Activated naive CD8-positive, alpha-beta T cell (primary cell): Measurements from ENCODE around the gene ZNF335.

Source experiments
- H3K27ac Mint-ChIP-seq: one replicate; pipeline ENCODE4 v1.8.0; 2021; ENCODE audit warnings: mixed read lengths
- H3K27me3 Mint-ChIP-seq: one replicate; pipeline ENCODE4 v1.8.0; 2021; ENCODE audit warnings: mixed read lengths
- H3K36me3 Mint-ChIP-seq: one replicate; pipeline ENCODE4 v1.8.0; 2021; ENCODE audit warnings: mixed read lengths
- H3K4me1 Mint-ChIP-seq: one replicate; pipeline ENCODE4 v1.8.0; 2021; ENCODE audit warnings: low read depth, mixed read lengths
- H3K4me3 Mint-ChIP-seq: one replicate; pipeline ENCODE4 v1.8.0; 2021; ENCODE audit warnings: mild to moderate bottlenecking, mixed read lengths
- H3K9me3 Mint-ChIP-seq: one replicate; pipeline ENCODE4 v1.8.0; 2021; ENCODE audit warnings: low read depth, mixed read lengths

The ZNF335 gene, protein sequence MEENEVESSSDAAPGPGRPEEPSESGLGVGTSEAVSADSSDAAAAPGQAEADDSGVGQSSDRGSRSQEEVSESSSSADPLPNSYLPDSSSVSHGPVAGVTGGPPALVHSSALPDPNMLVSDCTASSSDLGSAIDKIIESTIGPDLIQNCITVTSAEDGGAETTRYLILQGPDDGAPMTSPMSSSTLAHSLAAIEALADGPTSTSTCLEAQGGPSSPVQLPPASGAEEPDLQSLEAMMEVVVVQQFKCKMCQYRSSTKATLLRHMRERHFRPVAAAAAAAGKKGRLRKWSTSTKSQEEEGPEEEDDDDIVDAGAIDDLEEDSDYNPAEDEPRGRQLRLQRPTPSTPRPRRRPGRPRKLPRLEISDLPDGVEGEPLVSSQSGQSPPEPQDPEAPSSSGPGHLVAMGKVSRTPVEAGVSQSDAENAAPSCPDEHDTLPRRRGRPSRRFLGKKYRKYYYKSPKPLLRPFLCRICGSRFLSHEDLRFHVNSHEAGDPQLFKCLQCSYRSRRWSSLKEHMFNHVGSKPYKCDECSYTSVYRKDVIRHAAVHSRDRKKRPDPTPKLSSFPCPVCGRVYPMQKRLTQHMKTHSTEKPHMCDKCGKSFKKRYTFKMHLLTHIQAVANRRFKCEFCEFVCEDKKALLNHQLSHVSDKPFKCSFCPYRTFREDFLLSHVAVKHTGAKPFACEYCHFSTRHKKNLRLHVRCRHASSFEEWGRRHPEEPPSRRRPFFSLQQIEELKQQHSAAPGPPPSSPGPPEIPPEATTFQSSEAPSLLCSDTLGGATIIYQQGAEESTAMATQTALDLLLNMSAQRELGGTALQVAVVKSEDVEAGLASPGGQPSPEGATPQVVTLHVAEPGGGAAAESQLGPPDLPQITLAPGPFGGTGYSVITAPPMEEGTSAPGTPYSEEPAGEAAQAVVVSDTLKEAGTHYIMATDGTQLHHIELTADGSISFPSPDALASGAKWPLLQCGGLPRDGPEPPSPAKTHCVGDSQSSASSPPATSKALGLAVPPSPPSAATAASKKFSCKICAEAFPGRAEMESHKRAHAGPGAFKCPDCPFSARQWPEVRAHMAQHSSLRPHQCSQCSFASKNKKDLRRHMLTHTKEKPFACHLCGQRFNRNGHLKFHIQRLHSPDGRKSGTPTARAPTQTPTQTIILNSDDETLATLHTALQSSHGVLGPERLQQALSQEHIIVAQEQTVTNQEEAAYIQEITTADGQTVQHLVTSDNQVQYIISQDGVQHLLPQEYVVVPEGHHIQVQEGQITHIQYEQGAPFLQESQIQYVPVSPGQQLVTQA (N-terminal part only)

GRCh38 chr20:45971675-45972499 lies at the start of gene ZNF335:
ZNF335 (minus strand) TSS chr20:45972203; CDS start chr20:45971410, 793 bp downstream.
- peak within 1 kb of the TSS; percentile 99 for H3K4me3 Mint-ChIP-seq

DNA sequence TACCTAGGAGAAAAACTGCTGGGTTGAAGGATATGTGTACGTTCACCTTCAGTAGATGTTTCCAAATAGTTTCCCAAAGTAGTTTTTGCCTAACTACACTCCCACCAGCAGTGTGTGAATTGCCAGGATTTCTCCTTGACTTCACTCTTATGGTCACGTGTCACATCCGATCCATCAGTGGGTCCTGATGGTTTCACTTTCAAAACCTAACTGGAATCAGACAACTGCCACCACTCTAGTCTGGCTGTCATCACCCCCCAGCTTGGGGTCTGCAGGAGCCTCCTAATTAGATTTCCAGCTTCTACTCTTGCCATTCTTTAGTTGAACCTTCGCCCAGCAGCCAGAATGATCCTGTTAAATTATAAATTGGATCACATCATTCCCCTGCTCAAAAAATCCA lies 48.6 kb upstream of the ZNF335 start:
- H3K27me3 Mint-ChIP-seq = peaks cover 50% of the 10 kb centered on the region
- H3K4me1 Mint-ChIP-seq = peaks cover 17% of the 10 kb centered on the region
- no peak overlapping the region for H3K27ac Mint-ChIP-seq
- H3K36me3 Mint-ChIP-seq = no peaks in the 10 kb centered on the region
- H3K9me3 Mint-ChIP-seq = no peaks in the 10 kb centered on the region
- peak overlapping the region; percentile 69 for H3K4me3 Mint-ChIP-seq

More at GRCh38 chr20:45971675-45972499, at the start of gene ZNF335:
- H3K36me3 Mint-ChIP-seq = peaks cover 3% of the 10 kb centered on the region
- no peaks in the 10 kb centered on the region for H3K27me3 Mint-ChIP-seq
- H3K9me3 Mint-ChIP-seq = no peaks in the 10 kb centered on the region
- H3K27ac Mint-ChIP-seq = peak within 1 kb of the TSS; percentile 99
- H3K4me1 Mint-ChIP-seq = peaks cover 17% of the 10 kb centered on the region

DNA sequence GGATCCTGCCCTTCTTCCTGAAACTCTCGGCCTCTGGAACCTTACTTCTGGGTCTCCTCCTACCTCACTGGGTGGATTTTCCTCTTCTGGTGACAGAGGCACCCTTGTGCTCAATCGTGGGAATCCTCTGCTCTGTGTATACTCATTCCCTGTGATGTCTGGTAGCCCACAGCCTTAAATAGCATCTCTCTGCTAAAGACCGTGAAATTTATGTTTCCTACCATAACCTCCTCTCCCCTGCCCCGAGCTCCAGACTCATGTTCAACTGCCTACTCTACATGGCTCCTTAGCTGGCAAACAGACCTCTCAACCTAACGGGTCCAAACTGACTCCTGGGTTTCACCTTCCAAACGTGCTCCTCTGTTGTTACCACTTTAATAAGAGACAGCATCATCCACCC lies 46.6 kb upstream of the ZNF335 start:
- H3K9me3 Mint-ChIP-seq = no peaks in the 10 kb centered on the region
- H3K27me3 Mint-ChIP-seq = peaks cover 37% of the 10 kb centered on the region
- peaks cover 27% of the 10 kb centered on the region for H3K4me1 Mint-ChIP-seq
- H3K36me3 Mint-ChIP-seq = no peaks in the 10 kb centered on the region
- H3K4me3 Mint-ChIP-seq = no peak overlapping the region
- no peak overlapping the region for H3K27ac Mint-ChIP-seq

DNA sequence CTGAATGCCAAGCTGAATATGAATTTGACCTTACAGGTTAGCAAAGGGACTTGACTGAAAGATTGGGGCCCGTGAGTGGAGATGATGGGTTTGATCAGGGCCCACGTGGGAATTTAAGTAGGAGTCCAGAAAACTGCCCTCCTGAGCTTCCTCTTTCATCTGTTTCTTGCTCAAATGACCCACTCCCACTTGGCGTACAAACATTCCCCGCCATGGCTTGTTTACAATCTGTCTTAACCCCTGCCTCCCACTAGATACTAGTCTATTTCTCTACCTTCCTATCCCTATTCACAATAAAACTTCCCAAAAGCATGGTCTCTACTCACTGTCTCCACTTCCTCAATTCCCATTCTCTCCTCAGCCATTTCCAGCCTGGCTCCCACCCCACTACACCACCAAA lies 46.1 kb upstream of the ZNF335 start:
- Mint-ChIP-seq H3K9me3 (no peaks in the 10 kb centered on the region), H3K27me3 (peaks cover 33% of the 10 kb centered on the region), H3K4me1 (peaks cover 23% of the 10 kb centered on the region), H3K36me3 (no peaks in the 10 kb centered on the region), H3K4me3 (no peak overlapping the region), H3K27ac (no peak overlapping the region)

DNA sequence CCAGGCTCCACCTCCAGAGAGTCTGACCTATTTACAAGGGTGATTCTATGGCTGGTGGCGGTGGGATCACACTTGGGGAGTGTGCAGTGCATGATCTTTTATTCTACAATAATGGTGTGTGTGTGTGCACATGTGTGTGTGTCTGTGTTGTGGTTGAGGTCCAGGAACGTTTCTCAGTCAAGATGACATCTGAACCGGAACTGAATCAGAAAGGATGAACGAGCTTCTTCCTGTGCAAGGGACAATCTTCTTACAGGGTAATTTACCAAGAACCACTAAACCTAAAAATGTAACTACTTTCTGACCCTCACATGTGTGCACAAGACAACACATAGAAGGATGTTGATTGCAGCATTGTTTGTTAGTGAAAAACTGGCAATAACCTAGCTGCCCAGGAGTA lies 45.3 kb upstream of the ZNF335 start:
- H3K4me1 Mint-ChIP-seq = peaks cover 25% of the 10 kb centered on the region
- no peak overlapping the region for H3K27ac Mint-ChIP-seq
- no peaks in the 10 kb centered on the region for H3K36me3 Mint-ChIP-seq
- H3K27me3 Mint-ChIP-seq = peaks cover 39% of the 10 kb centered on the region
- H3K4me3 Mint-ChIP-seq = no peak overlapping the region
- H3K9me3 Mint-ChIP-seq = no peaks in the 10 kb centered on the region

- Mint-ChIP-seq H3K36me3 (peaks cover 2% of the 10 kb centered on the region), H3K4me3 (peak overlapping the region; percentile 63), H3K27me3 (peaks cover 42% of the 10 kb centered on the region), H3K9me3 (no peaks in the 10 kb centered on the region), H3K4me1 (peaks cover 33% of the 10 kb centered on the region), H3K27ac (no peak overlapping the region)
Measured at GRCh38 chr20:46014517-46015396, 42.8 kb upstream of the ZNF335 start.

DNA sequence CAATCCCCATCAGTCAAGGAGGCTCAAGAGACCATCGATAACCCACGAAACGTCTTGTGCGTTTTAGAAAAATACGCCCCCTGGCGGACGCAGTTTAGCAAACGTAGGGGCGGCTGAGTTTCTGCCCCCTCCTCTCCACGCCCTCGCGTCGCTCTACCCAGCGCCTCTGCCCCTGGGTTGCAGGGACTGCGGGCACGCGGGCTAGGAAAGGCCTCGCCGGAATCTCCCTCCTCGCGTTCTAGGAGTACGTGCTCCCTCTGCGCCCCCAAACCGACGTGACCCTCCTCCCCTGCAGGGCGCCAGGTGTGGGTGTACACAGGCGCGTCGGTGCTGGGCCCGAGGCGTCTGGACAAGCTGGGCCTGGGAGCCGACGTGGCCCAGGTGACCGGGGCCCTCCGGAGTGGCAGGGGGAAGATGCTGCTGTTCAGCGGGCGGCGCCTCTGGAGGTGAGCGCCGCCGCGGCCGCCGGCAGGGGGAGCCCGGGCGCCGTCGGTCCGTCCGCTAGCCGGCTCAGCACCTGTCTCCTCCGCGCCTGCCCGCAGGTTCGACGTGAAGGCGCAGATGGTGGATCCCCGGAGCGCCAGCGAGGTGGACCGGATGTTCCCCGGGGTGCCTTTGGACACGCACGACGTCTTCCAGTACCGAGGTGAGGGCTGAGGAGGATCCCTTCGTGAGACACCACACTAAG lies 42.0 kb upstream of the ZNF335 start:
- Mint-ChIP-seq H3K4me1 (peaks cover 40% of the 10 kb centered on the region), H3K36me3 (peaks cover 2% of the 10 kb centered on the region), H3K4me3 (peak overlapping the region; percentile 63), H3K27ac (no peak overlapping the region), H3K9me3 (no peaks in the 10 kb centered on the region), H3K27me3 (peaks cover 46% of the 10 kb centered on the region)

- Mint-ChIP-seq H3K27me3 (peaks cover 43% of the 10 kb centered on the region), H3K36me3 (peaks cover 2% of the 10 kb centered on the region), H3K27ac (no peak overlapping the region), H3K4me3 (no peak overlapping the region), H3K4me1 (peaks cover 46% of the 10 kb centered on the region), H3K9me3 (no peaks in the 10 kb centered on the region)
Measured at GRCh38 chr20:46013322-46013828, 41.4 kb upstream of the ZNF335 start.

- Mint-ChIP-seq H3K36me3 (peaks cover 2% of the 10 kb centered on the region), H3K27ac (no peak overlapping the region), H3K27me3 (peaks cover 44% of the 10 kb centered on the region), H3K4me3 (peak overlapping the region; percentile 57), H3K4me1 (peaks cover 51% of the 10 kb centered on the region), H3K9me3 (no peaks in the 10 kb centered on the region)
Measured at GRCh38 chr20:46012921-46013320, 40.9 kb upstream of the ZNF335 start.

DNA sequence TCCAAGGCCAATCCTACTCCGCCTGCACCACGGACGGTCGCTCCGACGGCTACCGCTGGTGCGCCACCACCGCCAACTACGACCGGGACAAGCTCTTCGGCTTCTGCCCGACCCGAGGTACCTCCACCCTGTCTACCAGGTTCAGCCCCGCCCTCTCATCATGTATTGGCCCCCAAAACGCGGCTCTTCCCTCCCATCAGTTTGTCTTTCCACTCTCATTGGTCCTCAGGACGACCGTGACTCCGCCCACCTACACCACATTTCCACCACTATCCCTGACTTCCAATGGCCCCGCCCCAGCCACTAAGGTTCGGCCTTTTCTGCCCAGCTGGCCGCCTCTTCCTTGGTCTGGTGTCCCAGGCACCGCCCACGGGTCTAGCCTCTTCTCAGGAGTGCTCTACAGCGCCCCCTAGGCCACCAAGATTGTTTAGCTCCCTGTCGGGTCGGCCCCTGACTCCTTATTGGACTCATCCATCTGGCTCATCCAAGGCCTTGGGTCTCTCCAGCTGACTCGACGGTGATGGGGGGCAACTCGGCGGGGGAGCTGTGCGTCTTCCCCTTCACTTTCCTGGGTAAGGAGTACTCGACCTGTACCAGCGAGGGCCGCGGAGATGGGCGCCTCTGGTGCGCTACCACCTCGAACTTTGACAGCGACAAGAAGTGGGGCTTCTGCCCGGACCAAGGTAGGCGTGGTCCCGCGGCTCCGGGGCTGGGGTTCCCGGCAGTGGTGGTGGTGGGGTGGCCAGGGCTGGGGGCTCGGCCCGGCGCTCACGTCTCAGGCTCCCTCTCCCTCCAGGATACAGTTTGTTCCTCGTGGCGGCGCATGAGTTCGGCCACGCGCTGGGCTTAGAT lies 39.9 kb upstream of the ZNF335 start:
- peaks cover 38% of the 10 kb centered on the region for H3K27me3 Mint-ChIP-seq
- H3K27ac Mint-ChIP-seq = peak overlapping the region; percentile 23
- H3K9me3 Mint-ChIP-seq = no peaks in the 10 kb centered on the region
- peak overlapping the region; percentile 69 for H3K4me3 Mint-ChIP-seq
- H3K4me1 Mint-ChIP-seq = peaks cover 56% of the 10 kb centered on the region
- peaks cover 2% of the 10 kb centered on the region for H3K36me3 Mint-ChIP-seq

DNA sequence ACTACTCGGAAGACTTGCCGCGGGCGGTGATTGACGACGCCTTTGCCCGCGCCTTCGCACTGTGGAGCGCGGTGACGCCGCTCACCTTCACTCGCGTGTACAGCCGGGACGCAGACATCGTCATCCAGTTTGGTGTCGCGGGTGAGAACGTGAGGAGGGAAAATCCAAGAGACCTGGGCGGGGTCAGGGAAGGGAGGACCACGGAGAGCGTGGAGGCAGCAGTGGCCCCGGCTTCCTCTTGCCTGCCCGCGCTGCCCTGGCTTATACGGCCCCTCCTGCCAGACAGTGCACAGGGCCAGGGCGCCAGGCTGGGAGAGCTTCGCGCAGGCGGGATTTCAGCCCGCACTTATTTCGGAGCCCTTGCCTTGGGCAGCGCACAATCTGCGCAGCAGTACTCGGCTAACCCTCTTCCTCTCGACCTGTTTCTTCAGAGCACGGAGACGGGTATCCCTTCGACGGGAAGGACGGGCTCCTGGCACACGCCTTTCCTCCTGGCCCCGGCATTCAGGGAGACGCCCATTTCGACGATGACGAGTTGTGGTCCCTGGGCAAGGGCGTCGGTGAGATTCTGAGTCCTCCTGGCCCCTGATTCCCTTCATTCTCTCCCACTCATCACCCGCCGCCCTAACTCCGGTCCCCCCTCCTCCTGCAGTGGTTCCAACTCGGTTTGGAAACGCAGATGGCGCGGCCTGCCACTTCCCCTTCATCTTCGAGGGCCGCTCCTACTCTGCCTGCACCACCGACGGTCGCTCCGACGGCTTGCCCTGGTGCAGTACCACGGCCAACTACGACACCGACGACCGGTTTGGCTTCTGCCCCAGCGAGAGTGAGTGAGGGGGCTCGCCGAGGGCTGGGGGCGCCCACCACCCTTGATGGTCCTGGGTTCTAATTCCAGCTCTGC lies 38.7 kb upstream of the ZNF335 start:
- Mint-ChIP-seq H3K9me3 (no peaks in the 10 kb centered on the region), H3K27ac (no peak overlapping the region), H3K4me1 (peaks cover 64% of the 10 kb centered on the region), H3K27me3 (peaks cover 37% of the 10 kb centered on the region), H3K4me3 (peak overlapping the region; percentile 75), H3K36me3 (peaks cover 2% of the 10 kb centered on the region)
